HG03135 (cell line): Measurements from ENCODE around the gene STAC3.
"Not testable (repeated sequence)": the region's sequence is repeated elsewhere in the genome, so short reads cannot be mapped to it uniquely, and the experiment has no call there.

Experiments
- ATAC-seq: cut with Tn5 transposase; IDR thresholded peaks from one replicate; pipeline ENCODE4 v1.9.1; 2021; ENCODE audit warnings: mild to moderate bottlenecking, moderate library complexity; ENCODE audit not compliant: unreplicated experiment

The STAC3 gene

DNA sequence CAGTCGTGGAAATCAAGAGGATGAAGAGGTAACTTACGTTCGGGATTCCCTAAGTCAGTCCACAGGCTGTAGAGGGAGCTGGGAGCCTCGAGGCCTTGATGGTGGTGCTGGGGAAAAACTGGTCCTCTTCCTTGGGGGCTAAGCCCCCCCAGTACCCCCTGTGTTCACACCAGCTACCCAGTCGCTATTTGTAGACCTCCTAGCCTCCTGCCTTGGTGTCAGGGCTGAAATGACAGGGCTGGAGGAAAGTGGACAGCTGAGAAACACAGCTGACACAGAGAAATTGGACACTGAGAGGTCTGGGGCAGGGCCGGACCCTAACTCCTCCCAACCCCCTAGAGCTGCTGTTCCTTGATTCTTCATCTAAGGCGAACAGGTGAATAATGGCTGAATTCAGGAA lies at the start of gene STAC3:
STAC3 (minus strand) TSS at position 232 of the 400 bp plus-strand sequence. CDS start 1,551 bp downstream, outside the sequence.
- no peak for ATAC-seq

- ATAC-seq: no peak
Observed at GRCh38 chr12:57299514-57300016, 48.6 kb upstream of the STAC3 start.

GRCh38 chr12:57296291-57296690 lies 45.3 kb upstream of the STAC3 start:
- no peak for ATAC-seq

- not testable (repeated sequence) for ATAC-seq
Observed at GRCh38 chr12:57282073-57282472, 31.1 kb upstream of the STAC3 start.

- ATAC-seq: peak; percentile 85
Observed at GRCh38 chr12:57280211-57281062, 29.4 kb upstream of the STAC3 start.

- no peak for ATAC-seq
Observed at GRCh38 chr12:57278465-57279381, 27.7 kb upstream of the STAC3 start.

- ATAC-seq: no peak
Observed at GRCh38 chr12:57276935-57277563, 26.1 kb upstream of the STAC3 start.

DNA sequence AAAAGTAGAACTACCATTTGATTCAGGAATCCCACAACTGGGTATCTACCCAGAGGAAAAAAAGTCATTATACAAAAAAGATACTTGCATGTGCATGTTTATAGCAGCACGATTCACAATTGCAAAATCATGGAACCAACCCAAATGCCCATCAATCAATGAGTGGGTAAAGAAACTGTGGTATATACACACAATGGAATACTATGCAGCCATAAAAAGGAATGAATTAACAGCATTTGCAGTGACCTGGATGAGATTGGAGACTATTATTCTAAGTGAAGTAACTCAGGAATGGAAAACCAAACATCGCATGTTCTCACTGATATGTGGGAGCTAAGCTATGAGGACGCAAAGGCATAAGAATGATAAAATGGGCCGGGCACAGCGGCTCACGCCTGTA lies 25.2 kb upstream of the STAC3 start:
- not testable (repeated sequence) for ATAC-seq

- no peak for ATAC-seq
Observed at GRCh38 chr12:57273516-57273915, 22.5 kb upstream of the STAC3 start.

- ATAC-seq: no peak
Observed at GRCh38 chr12:57272337-57273151, 21.6 kb upstream of the STAC3 start.

- no peak for ATAC-seq
Observed at GRCh38 chr12:57270966-57271470, 20.0 kb upstream of the STAC3 start.

DNA sequence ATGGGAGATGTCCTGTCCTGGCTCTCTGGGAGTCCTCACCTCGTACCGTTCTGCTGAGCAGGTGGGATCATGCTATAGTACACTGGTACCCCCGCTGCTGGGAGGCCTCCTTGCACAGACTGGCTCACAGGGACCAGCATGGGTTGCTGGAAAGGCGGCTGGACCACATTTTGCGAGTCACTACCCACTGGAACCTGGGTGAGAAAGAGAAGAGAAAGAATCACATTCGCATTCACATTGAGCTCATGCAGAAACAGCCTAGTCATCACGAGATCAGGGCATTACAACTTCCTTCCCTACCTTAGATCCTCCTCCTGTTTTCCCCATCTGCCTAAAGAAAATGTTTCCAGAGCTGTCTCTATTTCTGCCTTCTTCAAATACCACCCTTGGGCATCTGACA lies 17.3 kb upstream of the STAC3 start:
- ATAC-seq: no peak

GRCh38 chr12:57266681-57267080 lies 15.7 kb upstream of the STAC3 start:
- ATAC-seq: no peak

GRCh38 chr12:57263096-57263495 lies 12.1 kb upstream of the STAC3 start:
- no peak for ATAC-seq

GRCh38 chr12:57262126-57262822 lies 11.3 kb upstream of the STAC3 start:
- ATAC-seq: no peak

DNA sequence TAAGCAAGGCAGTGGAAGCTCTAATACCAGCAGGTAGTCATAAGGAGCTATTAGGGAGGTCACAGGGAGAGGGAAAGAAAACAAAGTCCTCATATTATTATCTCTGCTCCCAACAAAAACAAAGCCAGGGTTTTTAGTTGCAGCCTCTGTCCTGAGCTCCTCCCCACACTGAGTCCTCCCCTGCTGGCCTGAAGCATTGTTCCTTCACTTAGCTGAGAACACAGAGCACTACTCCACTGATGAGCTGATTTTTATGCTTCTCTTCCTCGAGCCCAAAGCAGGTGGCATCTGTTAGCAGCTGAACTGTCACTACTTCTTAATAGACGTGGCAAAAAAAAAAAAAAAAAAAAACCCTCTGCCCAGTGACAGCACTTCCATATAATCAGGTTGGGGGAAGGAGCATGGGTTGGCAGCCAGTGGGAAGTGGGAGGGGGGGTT lies 10.5 kb upstream of the STAC3 start:
- no peak for ATAC-seq

DNA sequence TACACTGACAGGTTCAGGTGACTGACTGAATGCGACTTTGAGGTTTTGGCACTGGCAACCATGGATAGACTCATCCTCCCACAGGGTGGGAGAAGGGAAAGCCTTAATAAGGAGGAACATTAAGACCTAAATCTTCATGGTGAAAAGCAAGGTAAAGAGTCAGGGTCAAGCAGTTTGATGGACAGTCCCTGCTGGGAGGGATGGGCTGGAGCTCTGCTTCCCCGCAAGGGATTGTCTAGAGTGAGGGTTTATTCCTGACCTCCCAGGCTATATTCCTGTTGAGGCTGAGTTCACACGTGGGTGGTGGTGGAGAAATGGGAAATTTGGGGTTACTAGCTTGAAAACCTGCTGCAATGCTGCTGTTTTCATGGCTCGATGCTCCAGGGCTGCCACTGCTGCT lies 9.4 kb upstream of the STAC3 start:
- no peak for ATAC-seq

DNA sequence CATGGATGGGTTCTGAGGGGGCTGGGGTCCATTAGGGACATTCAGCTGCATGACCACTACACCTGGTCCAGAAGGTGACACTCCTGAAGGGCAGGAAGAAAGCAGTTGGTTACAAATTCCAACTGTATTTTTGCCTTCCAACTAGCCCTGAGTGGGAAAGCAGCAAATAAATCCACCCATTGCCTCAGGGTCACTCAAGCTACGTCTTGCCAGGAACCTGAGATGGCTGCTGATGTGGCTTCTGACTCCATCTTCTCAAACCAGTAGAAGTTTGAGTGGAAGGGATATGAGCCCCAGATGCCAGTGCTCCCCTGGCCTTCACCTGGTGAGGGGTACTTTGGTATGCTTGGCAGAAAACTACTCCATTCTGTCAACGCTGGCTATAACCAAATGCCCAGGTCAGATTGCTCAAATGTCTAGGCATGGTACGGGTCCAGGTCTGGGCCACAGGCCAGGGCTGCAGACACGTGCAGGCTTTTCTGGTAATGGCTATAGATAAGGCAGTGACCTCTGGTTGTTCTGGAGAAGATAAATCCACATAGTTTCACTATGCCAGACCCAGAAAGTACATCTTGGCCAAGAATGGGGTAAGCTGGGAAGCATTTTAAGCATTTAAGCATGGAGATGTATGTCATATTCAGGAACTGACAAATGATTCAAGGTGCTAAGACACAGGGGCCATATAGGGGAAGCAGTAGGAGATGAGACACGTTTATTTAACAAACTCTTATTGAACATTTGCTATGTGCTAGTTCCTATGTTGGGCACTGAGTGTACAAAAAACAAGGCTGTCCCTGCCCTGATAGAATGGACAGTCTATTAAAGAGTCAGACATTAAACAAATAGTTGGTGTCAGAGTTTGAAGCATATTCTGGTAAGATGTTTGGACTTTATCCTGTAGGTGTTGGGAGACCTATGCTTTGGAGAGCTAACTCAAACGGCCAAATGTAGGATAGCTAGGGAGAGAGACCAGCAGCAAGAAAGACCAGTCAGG lies 8.3 kb upstream of the STAC3 start:
- no peak for ATAC-seq
